Measurements from ENCODE around the gene ADH4. TPM values are rescaled to one million over a fixed set of nuclear protein-coding genes. Genes with fewer than 3 reads are reported as not detected.

Gene ADH4
- total RNA-seq, 1 donor = not detected

DNA sequence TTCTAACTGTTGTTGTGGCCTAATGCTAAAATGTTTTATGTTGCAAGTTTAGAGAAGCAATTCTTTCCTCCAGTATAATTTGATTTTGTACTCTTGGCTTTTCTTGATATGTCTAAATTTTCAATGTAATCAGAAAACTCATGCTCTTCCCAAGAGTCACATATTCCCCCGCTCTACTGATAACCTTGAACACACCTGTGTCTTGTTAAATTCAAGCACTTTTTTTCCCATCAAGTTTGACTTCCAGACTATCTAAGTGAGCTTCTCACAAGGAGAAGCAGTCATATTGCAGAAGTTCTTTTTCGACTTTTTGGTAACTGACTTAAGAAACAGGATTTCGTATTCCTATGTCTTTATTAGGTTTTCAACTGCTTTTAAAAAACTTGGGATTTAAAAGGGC, 7.4 kb upstream of the ADH4 start:
- Histone ChIP-seq H3K4me2 (ENCODE audit: insufficient read depth, low read length) (no peak overlapping the region), H3K27ac (ENCODE audit: low read depth, low read length) (no peak overlapping the region), H3K9me3 (ENCODE audit: low read depth, low read length) (no peaks in the 10 kb centered on the region), H2AFZ (ENCODE audit: low read length) (no peak overlapping the region), H3K4me1 (ENCODE audit: insufficient read depth, low read length) (no peaks in the 10 kb centered on the region), H3K4me3 (ENCODE audit: insufficient read depth, low read length) (no peak overlapping the region), H3K36me3 (ENCODE audit: insufficient read depth, low read length) (no peaks in the 10 kb centered on the region), H4K20me1 (ENCODE audit: insufficient read depth, low read length) (no peaks in the 10 kb centered on the region), H3K27me3 (ENCODE audit: insufficient read depth, low read length) (no peaks in the 10 kb centered on the region), H3K79me2 (ENCODE audit: insufficient read depth, low read length) (no peaks in the 10 kb centered on the region)
- no peak for DNase-seq (ENCODE audit: insufficient read length, low spot score, missing footprints)
- TF ChIP-seq, protein P1, sequence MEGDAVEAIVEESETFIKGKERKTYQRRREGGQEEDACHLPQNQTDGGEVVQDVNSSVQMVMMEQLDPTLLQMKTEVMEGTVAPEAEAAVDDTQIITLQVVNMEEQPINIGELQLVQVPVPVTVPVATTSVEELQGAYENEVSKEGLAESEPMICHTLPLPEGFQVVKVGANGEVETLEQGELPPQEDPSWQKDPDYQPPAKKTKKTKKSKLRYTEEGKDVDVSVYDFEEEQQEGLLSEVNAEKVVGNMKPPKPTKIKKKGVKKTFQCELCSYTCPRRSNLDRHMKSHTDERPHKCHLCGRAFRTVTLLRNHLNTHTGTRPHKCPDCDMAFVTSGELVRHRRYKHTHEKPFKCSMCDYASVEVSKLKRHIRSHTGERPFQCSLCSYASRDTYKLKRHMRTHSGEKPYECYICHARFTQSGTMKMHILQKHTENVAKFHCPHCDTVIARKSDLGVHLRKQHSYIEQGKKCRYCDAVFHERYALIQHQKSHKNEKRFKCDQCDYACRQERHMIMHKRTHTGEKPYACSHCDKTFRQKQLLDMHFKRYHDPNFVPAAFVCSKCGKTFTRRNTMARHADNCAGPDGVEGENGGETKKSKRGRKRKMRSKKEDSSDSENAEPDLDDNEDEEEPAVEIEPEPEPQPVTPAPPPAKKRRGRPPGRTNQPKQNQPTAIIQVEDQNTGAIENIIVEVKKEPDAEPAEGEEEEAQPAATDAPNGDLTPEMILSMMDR (IDR thresholded peaks at IDR 0.05; ENCODE audit: extremely low read depth, low read depth, low read length) = no peak

DNA sequence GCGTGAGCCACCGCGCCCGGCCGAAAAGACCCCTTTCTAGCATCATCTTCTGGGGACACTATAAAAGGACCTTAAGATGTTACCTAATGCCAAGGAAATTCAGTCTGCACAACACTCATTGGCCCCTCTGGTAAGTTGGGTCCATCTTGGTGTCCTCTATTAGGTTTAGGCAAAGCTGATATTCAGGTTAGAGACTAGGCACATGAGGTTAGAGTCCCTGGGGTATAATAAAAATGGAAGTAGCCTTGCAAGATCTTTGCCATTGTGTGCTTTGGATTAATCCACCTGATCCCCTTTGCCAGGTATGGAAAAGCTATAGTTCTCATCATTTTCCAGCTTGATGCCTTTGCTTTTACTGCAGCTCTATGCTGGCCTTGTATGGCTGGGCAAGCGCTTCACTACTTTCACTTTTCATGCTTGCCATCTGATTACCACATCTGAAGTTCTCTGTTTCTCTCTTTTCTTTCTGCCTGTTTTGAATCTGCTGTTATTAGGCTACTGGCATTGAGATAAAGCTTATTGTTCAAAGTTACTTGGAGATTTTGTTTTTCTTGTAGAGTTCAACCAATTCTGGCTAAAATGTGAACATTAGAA, 5.4 kb upstream of the ADH4 start:
- Histone ChIP-seq H3K4me2 (ENCODE audit: insufficient read depth, low read length) (no peak overlapping the region), H3K27ac (ENCODE audit: low read depth, low read length) (no peak overlapping the region), H2AFZ (ENCODE audit: low read length) (no peak overlapping the region), H3K9me3 (ENCODE audit: low read depth, low read length) (no peaks in the 10 kb centered on the region), H4K20me1 (ENCODE audit: insufficient read depth, low read length) (no peaks in the 10 kb centered on the region), H3K4me3 (ENCODE audit: insufficient read depth, low read length) (no peak overlapping the region), H3K79me2 (ENCODE audit: insufficient read depth, low read length) (no peaks in the 10 kb centered on the region), H3K4me1 (ENCODE audit: insufficient read depth, low read length) (no peaks in the 10 kb centered on the region), H3K27me3 (ENCODE audit: insufficient read depth, low read length) (no peaks in the 10 kb centered on the region), H3K36me3 (ENCODE audit: insufficient read depth, low read length) (no peaks in the 10 kb centered on the region)
- DNase-seq (ENCODE audit: insufficient read length, low spot score, missing footprints) = no peak
- TF ChIP-seq, protein P1 (IDR thresholded peaks at IDR 0.05; ENCODE audit: extremely low read depth, low read depth, low read length) = no peak

DNA sequence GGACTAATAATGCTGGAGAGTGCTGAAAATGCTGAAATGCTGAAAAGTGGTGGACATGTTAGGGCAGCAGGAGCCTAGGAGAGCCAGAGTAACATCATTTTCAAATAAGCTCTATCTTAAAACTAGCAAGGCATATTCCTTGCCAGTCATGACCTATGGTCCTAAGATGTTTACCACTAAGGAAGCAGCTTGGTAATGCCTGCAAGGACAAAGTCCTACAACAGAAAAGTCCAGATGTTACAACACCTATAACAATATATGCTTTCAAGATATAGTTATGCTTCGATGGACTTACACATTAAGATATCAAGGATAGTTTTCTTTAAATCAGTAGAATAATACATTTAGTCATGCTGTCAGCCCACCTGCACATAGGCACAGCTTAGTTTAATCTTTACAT, 4.5 kb upstream of the ADH4 start:
- H3K4me2 ChIP-seq (ENCODE audit: insufficient read depth, low read length) = no peak overlapping the region
- no peak overlapping the region for H2AFZ ChIP-seq (ENCODE audit: low read length)
- no peaks in the 10 kb centered on the region for H3K9me3 ChIP-seq (ENCODE audit: low read depth, low read length)
- no peaks in the 10 kb centered on the region for H3K4me1 ChIP-seq (ENCODE audit: insufficient read depth, low read length)
- no peaks in the 10 kb centered on the region for H3K36me3 ChIP-seq (ENCODE audit: insufficient read depth, low read length)
- H3K27me3 ChIP-seq (ENCODE audit: insufficient read depth, low read length) = no peaks in the 10 kb centered on the region
- no peak overlapping the region for H3K4me3 ChIP-seq (ENCODE audit: insufficient read depth, low read length)
- no peaks in the 10 kb centered on the region for H3K79me2 ChIP-seq (ENCODE audit: insufficient read depth, low read length)
- no peaks in the 10 kb centered on the region for H4K20me1 ChIP-seq (ENCODE audit: insufficient read depth, low read length)
- peak; percentile 46 for DNase-seq (ENCODE audit: insufficient read length, low spot score, missing footprints)
- no peak overlapping the region for H3K27ac ChIP-seq (ENCODE audit: low read depth, low read length)
- TF ChIP-seq, protein P1 (IDR thresholded peaks at IDR 0.05; ENCODE audit: extremely low read depth, low read depth, low read length) = no peak

DNA sequence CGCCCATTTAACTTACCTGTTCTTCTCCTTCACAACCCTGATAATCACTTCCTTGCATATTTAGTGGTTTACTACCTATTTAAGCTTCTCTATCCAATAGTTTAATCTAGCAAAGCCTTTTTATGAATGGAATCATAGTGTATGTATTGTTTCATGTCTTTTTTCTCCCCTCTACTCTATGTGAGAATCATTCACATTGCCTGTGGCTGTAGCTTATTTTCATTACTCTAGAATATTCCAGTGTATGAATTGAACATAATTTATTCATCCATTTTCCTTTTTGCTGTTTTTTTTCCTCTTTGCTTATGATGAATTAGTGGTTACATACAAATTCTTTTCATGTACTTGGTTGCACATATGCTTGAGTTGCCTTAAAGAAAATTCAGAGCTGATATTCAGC, 490 bp upstream of the ADH4 start:
- Histone ChIP-seq H3K79me2 (ENCODE audit: insufficient read depth, low read length) (no peaks in the 10 kb centered on the region), H3K4me2 (ENCODE audit: insufficient read depth, low read length) (no peak overlapping the region), H3K36me3 (ENCODE audit: insufficient read depth, low read length) (no peaks in the 10 kb centered on the region), H3K27me3 (ENCODE audit: insufficient read depth, low read length) (no peaks in the 10 kb centered on the region), H2AFZ (ENCODE audit: low read length) (no peak overlapping the region), H4K20me1 (ENCODE audit: insufficient read depth, low read length) (no peaks in the 10 kb centered on the region), H3K9me3 (ENCODE audit: low read depth, low read length) (no peaks in the 10 kb centered on the region), H3K4me1 (ENCODE audit: insufficient read depth, low read length) (no peaks in the 10 kb centered on the region), H3K27ac (ENCODE audit: low read depth, low read length) (no peak overlapping the region), H3K4me3 (ENCODE audit: insufficient read depth, low read length) (no peak overlapping the region)
- TF ChIP-seq, protein P1 (IDR thresholded peaks at IDR 0.05; ENCODE audit: extremely low read depth, low read depth, low read length) = no peak
- DNase-seq (ENCODE audit: insufficient read length, low spot score, missing footprints) = no peak

Measured in osteoblast (primary cell).